ENCODE results near the gene NUCB2. TPM values are rescaled to one million over a fixed set of nuclear protein-coding genes. Genes with fewer than 3 reads are reported as not detected.

The NUCB2 gene
- polyA plus RNA-seq, 6 donors from 2014 or later = 14.2 to 23.9 (median 20.7) TPM

Other genes starting within 250 kb of the NUCB2 start
- 1,000 to 10,000 TPM; 1,851 to 2,562 (median 2,352) TPM for gene RPS13, start 199.1 kb upstream of the NUCB2 start, polyA plus RNA-seq (ENCODE audit: low read depth in 6 of 6)
- gene PIK3C2A, start 68.8 kb upstream of the NUCB2 start, polyA plus RNA-seq (ENCODE audit: low read depth in 6 of 6) = 10 to 100 TPM in 5 of 6 donors, 1 to 10 TPM in 1; 6.0 to 14.2 (median 12.3) TPM
- under 1 TPM in 2 of 6 donors, not detected in 4; 0.19 to 0.20 TPM for gene NCR3LG1, start 75.1 kb downstream of the NUCB2 start, polyA plus RNA-seq (ENCODE audit: low read depth in 6 of 6)
- gene KCNJ11, start 111.9 kb downstream of the NUCB2 start, polyA plus RNA-seq (ENCODE audit: low read depth in 6 of 6) = under 1 TPM in 2 of 6 donors, not detected in 4; 0.49 to 0.67 TPM
- not detected for gene ABCC8, start 200.1 kb downstream of the NUCB2 start, polyA plus RNA-seq (ENCODE audit: low read depth in 6 of 6)